ENCODE results near the gene IL1RAPL2. TPM values are rescaled to one million over a fixed set of nuclear protein-coding genes. Genes with fewer than 3 reads are reported as not detected.

The IL1RAPL2 gene
- polyA plus RNA-seq, 2 donors, result not detected

GRCh38 chrX:104795804-104796203, 229.8 kb downstream of the IL1RAPL2 start:
- H3K27ac ChIP-seq (ENCODE audit: low read depth in 2 of 2, low read length in 1 of 2), result no peak overlapping the region
- H3K27me3 ChIP-seq (ENCODE audit: control insufficient read depth in 1 of 2, insufficient read depth in 2 of 2, low read length in 2 of 2), result peaks cover 0 to 4% of the 10 kb centered on the region in 2 donors
- H3K36me3 ChIP-seq (ENCODE audit: control insufficient read depth in 2 of 2, insufficient read depth in 2 of 2, low read length in 1 of 2), result no peaks in the 10 kb centered on the region
- H3K4me1 ChIP-seq (ENCODE audit: control insufficient read depth in 2 of 2, insufficient read depth in 2 of 2, low read length in 1 of 2), result no peaks in the 10 kb centered on the region
- no peak overlapping the region for H3K4me3 ChIP-seq (ENCODE audit: low read depth in 1 of 2, low read length in 2 of 2)
- no peaks in the 10 kb centered on the region for H3K9me3 ChIP-seq (ENCODE audit: control insufficient read depth in 2 of 2, insufficient read depth in 1 of 2, low read depth in 1 of 2, low read length in 1 of 2)
- 23 to 46% methylated on average over 1 of the region's 1 CpG for WGBS, 2 donors

- Histone ChIP-seq H3K9me3 (ENCODE audit: control insufficient read depth in 2 of 2, insufficient read depth in 1 of 2, low read depth in 1 of 2, low read length in 1 of 2) (no peaks in the 10 kb centered on the region), H3K27ac (ENCODE audit: low read depth in 2 of 2, low read length in 1 of 2) (no peak overlapping the region), H3K36me3 (ENCODE audit: control insufficient read depth in 2 of 2, insufficient read depth in 2 of 2, low read length in 1 of 2) (no peaks in the 10 kb centered on the region), H3K4me3 (ENCODE audit: low read depth in 1 of 2, low read length in 2 of 2) (no peak overlapping the region), H3K4me1 (ENCODE audit: control insufficient read depth in 2 of 2, insufficient read depth in 2 of 2, low read length in 1 of 2) (no peaks in the 10 kb centered on the region), H3K27me3 (ENCODE audit: control insufficient read depth in 1 of 2, insufficient read depth in 2 of 2, low read length in 2 of 2) (no peaks in the 10 kb centered on the region)
- WGBS, 2 donors, result 40 to 48% methylated on average over 1 of the region's 1 CpG
Measured at GRCh38 chrX:104803219-104803618, 237.2 kb downstream of the IL1RAPL2 start.

- Histone ChIP-seq H3K27ac (ENCODE audit: low read depth in 2 of 2, low read length in 1 of 2) (no peak overlapping the region), H3K27me3 (ENCODE audit: control insufficient read depth in 1 of 2, insufficient read depth in 2 of 2, low read length in 2 of 2) (no peaks in the 10 kb centered on the region), H3K9me3 (ENCODE audit: control insufficient read depth in 2 of 2, insufficient read depth in 1 of 2, low read depth in 1 of 2, low read length in 1 of 2) (no peaks in the 10 kb centered on the region), H3K36me3 (ENCODE audit: control insufficient read depth in 2 of 2, insufficient read depth in 2 of 2, low read length in 1 of 2) (no peaks in the 10 kb centered on the region), H3K4me3 (ENCODE audit: low read depth in 1 of 2, low read length in 2 of 2) (no peak overlapping the region), H3K4me1 (ENCODE audit: control insufficient read depth in 2 of 2, insufficient read depth in 2 of 2, low read length in 1 of 2) (no peaks in the 10 kb centered on the region)
- WGBS, 2 donors, result 50 to 64% methylated on average over 2 of the region's 2 CpGs
Measured at GRCh38 chrX:104806346-104806745, 240.3 kb downstream of the IL1RAPL2 start.

- Histone ChIP-seq H3K9me3 (ENCODE audit: control insufficient read depth in 2 of 2, insufficient read depth in 1 of 2, low read depth in 1 of 2, low read length in 1 of 2) (no peaks in the 10 kb centered on the region), H3K36me3 (ENCODE audit: control insufficient read depth in 2 of 2, insufficient read depth in 2 of 2, low read length in 1 of 2) (no peaks in the 10 kb centered on the region), H3K27me3 (ENCODE audit: control insufficient read depth in 1 of 2, insufficient read depth in 2 of 2, low read length in 2 of 2) (no peaks in the 10 kb centered on the region), H3K4me1 (ENCODE audit: control insufficient read depth in 2 of 2, insufficient read depth in 2 of 2, low read length in 1 of 2) (no peaks in the 10 kb centered on the region), H3K4me3 (ENCODE audit: low read depth in 1 of 2, low read length in 2 of 2) (no peak overlapping the region), H3K27ac (ENCODE audit: low read depth in 2 of 2, low read length in 1 of 2) (no peak overlapping the region)
- whole genome bisulfite sequencing, 2 donors, result 55 to 61% methylated on average over 2 of the region's 2 CpGs
Measured at GRCh38 chrX:104833401-104833800, 267.4 kb downstream of the IL1RAPL2 start.

GRCh38 chrX:104842646-104843045, 276.6 kb downstream of the IL1RAPL2 start:
- Histone ChIP-seq H3K4me1 (ENCODE audit: control insufficient read depth in 2 of 2, insufficient read depth in 2 of 2, low read length in 1 of 2) (no peaks in the 10 kb centered on the region), H3K9me3 (ENCODE audit: control insufficient read depth in 2 of 2, insufficient read depth in 1 of 2, low read depth in 1 of 2, low read length in 1 of 2) (no peaks in the 10 kb centered on the region), H3K27ac (ENCODE audit: low read depth in 2 of 2, low read length in 1 of 2) (no peak overlapping the region), H3K4me3 (ENCODE audit: low read depth in 1 of 2, low read length in 2 of 2) (no peak overlapping the region), H3K36me3 (ENCODE audit: control insufficient read depth in 2 of 2, insufficient read depth in 2 of 2, low read length in 1 of 2) (no peaks in the 10 kb centered on the region), H3K27me3 (ENCODE audit: control insufficient read depth in 1 of 2, insufficient read depth in 2 of 2, low read length in 2 of 2) (no peaks in the 10 kb centered on the region)
- WGBS, 2 donors, result 52 to 70% methylated on average over 4 of the region's 4 CpGs

- H3K9me3 ChIP-seq (ENCODE audit: control insufficient read depth in 2 of 2, insufficient read depth in 1 of 2, low read depth in 1 of 2, low read length in 1 of 2), result no peaks in the 10 kb centered on the region
- 86 to 95% methylated on average over 1 of the region's 1 CpG for WGBS, 2 donors
- no peak overlapping the region for H3K27ac ChIP-seq (ENCODE audit: low read depth in 2 of 2, low read length in 1 of 2)
- H3K4me3 ChIP-seq (ENCODE audit: low read depth in 1 of 2, low read length in 2 of 2), result no peak overlapping the region
- no peaks in the 10 kb centered on the region for H3K4me1 ChIP-seq (ENCODE audit: control insufficient read depth in 2 of 2, insufficient read depth in 2 of 2, low read length in 1 of 2)
- H3K36me3 ChIP-seq (ENCODE audit: control insufficient read depth in 2 of 2, insufficient read depth in 2 of 2, low read length in 1 of 2), result no peaks in the 10 kb centered on the region
- H3K27me3 ChIP-seq (ENCODE audit: control insufficient read depth in 1 of 2, insufficient read depth in 2 of 2, low read length in 2 of 2), result no peaks in the 10 kb centered on the region
Measured at GRCh38 chrX:104852241-104852640, 286.2 kb downstream of the IL1RAPL2 start.

- H3K36me3 ChIP-seq (ENCODE audit: control insufficient read depth in 2 of 2, insufficient read depth in 2 of 2, low read length in 1 of 2), result no peaks in the 10 kb centered on the region
- no peaks in the 10 kb centered on the region for H3K27me3 ChIP-seq (ENCODE audit: control insufficient read depth in 1 of 2, insufficient read depth in 2 of 2, low read length in 2 of 2)
- no peaks in the 10 kb centered on the region for H3K9me3 ChIP-seq (ENCODE audit: control insufficient read depth in 2 of 2, insufficient read depth in 1 of 2, low read depth in 1 of 2, low read length in 1 of 2)
- no peaks in the 10 kb centered on the region for H3K4me1 ChIP-seq (ENCODE audit: control insufficient read depth in 2 of 2, insufficient read depth in 2 of 2, low read length in 1 of 2)
- no peak overlapping the region for H3K4me3 ChIP-seq (ENCODE audit: low read depth in 1 of 2, low read length in 2 of 2)
- no peak overlapping the region for H3K27ac ChIP-seq (ENCODE audit: low read depth in 2 of 2, low read length in 1 of 2)
Measured at GRCh38 chrX:104854188-104854587, 288.2 kb downstream of the IL1RAPL2 start.

- no peaks in the 10 kb centered on the region for H3K27me3 ChIP-seq (ENCODE audit: control insufficient read depth in 1 of 2, insufficient read depth in 2 of 2, low read length in 2 of 2)
- no peak overlapping the region for H3K27ac ChIP-seq (ENCODE audit: low read depth in 2 of 2, low read length in 1 of 2)
- H3K9me3 ChIP-seq (ENCODE audit: control insufficient read depth in 2 of 2, insufficient read depth in 1 of 2, low read depth in 1 of 2, low read length in 1 of 2), result no peaks in the 10 kb centered on the region
- no peak overlapping the region for H3K4me3 ChIP-seq (ENCODE audit: low read depth in 1 of 2, low read length in 2 of 2)
- no peaks in the 10 kb centered on the region for H3K36me3 ChIP-seq (ENCODE audit: control insufficient read depth in 2 of 2, insufficient read depth in 2 of 2, low read length in 1 of 2)
- no peaks in the 10 kb centered on the region for H3K4me1 ChIP-seq (ENCODE audit: control insufficient read depth in 2 of 2, insufficient read depth in 2 of 2, low read length in 1 of 2)
- 43 to 69% methylated on average over 3 of the region's 3 CpGs for WGBS, 2 donors
Measured at GRCh38 chrX:104854790-104855340, 288.9 kb downstream of the IL1RAPL2 start.

- 48 to 57% methylated on average over 2 of the region's 2 CpGs for WGBS, 2 donors
- Histone ChIP-seq H3K27me3 (ENCODE audit: control insufficient read depth in 1 of 2, insufficient read depth in 2 of 2, low read length in 2 of 2) (peaks cover 0 to 6% of the 10 kb centered on the region in 2 donors), H3K36me3 (ENCODE audit: control insufficient read depth in 2 of 2, insufficient read depth in 2 of 2, low read length in 1 of 2) (no peaks in the 10 kb centered on the region), H3K9me3 (ENCODE audit: control insufficient read depth in 2 of 2, insufficient read depth in 1 of 2, low read depth in 1 of 2, low read length in 1 of 2) (no peaks in the 10 kb centered on the region), H3K27ac (ENCODE audit: low read depth in 2 of 2, low read length in 1 of 2) (no peak overlapping the region), H3K4me1 (ENCODE audit: control insufficient read depth in 2 of 2, insufficient read depth in 2 of 2, low read length in 1 of 2) (no peaks in the 10 kb centered on the region), H3K4me3 (ENCODE audit: low read depth in 1 of 2, low read length in 2 of 2) (no peak overlapping the region)
Measured at GRCh38 chrX:104863466-104863865, 297.5 kb downstream of the IL1RAPL2 start.

GRCh38 chrX:104864296-104864695, 298.3 kb downstream of the IL1RAPL2 start:
- WGBS, 2 donors, result 53 to 57% methylated on average over 4 of the region's 4 CpGs
- H3K27me3 ChIP-seq (ENCODE audit: control insufficient read depth in 1 of 2, insufficient read depth in 2 of 2, low read length in 2 of 2), result peaks cover 0 to 6% of the 10 kb centered on the region in 2 donors
- no peaks in the 10 kb centered on the region for H3K36me3 ChIP-seq (ENCODE audit: control insufficient read depth in 2 of 2, insufficient read depth in 2 of 2, low read length in 1 of 2)
- no peak overlapping the region for H3K27ac ChIP-seq (ENCODE audit: low read depth in 2 of 2, low read length in 1 of 2)
- H3K4me1 ChIP-seq (ENCODE audit: control insufficient read depth in 2 of 2, insufficient read depth in 2 of 2, low read length in 1 of 2), result no peaks in the 10 kb centered on the region
- H3K9me3 ChIP-seq (ENCODE audit: control insufficient read depth in 2 of 2, insufficient read depth in 1 of 2, low read depth in 1 of 2, low read length in 1 of 2), result no peaks in the 10 kb centered on the region
- H3K4me3 ChIP-seq (ENCODE audit: low read depth in 1 of 2, low read length in 2 of 2), result no peak overlapping the region

Data from esophagus (tissue), 2 donors.